Raji (cell line): ENCODE results near the gene LTK.

ENCODE experiments used
- POLR2A ChIP-seq: IDR thresholded peaks from 2 replicates; pipeline ENCODE4 v1.6.1; 2011; ENCODE audit warnings: low read depth, low read length, control low read depth; ENCODE audit not compliant: insufficient read depth

Gene LTK

DNA sequence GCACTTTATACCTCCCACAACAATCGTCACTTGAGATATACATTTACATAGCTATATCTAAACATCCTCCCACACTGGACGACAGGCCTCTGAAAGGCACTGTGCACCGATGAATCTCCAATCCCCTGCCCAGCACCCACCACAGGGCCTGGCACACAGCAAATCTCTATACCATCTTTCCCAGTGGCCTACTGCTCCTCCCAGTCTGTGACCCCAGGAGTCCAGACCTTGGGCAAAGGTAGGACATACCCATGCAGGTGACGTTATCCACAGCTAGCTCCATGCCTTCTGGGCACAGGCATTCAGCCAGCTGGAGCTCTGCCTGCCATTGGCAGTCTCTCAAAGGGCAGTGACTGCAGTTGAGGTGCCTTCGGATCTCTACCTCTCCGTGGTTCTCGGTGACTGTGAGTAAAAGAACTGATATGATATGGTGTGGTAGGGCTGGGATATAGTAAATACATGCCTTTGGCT is 5.8 kb downstream of the LTK start:
- TF ChIP-seq POLR2A = no peak

DNA sequence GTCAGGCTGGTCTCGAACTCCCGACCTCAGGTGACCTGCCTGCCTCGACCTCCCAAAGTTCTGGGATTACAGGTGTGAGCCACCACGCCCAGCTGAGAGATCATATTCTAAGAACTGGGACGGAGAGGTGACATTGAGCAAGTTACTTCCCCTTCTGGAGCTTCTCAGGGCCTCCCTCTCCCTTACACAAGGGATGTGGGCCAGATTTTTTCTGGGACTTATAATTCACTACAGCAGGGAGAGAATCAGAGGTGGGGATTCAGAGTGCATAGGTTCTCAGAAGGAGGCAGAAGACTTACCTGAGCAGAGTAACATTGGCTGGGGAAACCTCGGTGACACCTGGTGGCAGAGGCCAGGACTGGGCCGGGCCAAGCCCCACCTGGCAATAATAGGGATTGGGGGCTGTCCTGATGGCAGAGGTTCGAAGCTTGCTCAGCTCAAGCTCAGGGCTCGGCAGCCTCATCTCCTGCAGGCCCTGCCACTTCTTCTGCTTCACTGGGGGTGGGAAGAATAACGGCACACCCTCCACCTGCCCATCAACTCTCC is 6.8 kb downstream of the LTK start:
- TF ChIP-seq POLR2A = no peak

DNA sequence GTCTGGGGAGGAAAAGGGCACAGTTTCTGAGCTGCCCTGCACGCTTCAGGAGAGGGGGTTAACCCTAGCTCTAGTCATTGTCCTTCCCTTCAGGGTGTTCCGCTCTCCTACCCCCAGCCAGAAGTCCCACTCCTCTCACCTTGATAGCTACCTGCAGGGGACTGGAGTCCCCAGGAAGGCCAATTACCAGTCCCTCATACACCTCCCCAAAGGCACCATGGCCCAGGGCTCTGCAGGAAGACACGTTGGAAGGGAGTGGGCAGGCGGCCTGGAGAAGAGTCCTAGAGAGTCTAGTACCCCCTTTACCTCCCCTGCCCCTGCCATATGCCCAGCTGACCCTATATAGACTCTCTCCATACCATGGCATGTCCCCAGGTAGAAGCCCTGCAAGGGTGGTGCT is 7.9 kb downstream of the LTK start:
- TF ChIP-seq POLR2A = no peak

DNA sequence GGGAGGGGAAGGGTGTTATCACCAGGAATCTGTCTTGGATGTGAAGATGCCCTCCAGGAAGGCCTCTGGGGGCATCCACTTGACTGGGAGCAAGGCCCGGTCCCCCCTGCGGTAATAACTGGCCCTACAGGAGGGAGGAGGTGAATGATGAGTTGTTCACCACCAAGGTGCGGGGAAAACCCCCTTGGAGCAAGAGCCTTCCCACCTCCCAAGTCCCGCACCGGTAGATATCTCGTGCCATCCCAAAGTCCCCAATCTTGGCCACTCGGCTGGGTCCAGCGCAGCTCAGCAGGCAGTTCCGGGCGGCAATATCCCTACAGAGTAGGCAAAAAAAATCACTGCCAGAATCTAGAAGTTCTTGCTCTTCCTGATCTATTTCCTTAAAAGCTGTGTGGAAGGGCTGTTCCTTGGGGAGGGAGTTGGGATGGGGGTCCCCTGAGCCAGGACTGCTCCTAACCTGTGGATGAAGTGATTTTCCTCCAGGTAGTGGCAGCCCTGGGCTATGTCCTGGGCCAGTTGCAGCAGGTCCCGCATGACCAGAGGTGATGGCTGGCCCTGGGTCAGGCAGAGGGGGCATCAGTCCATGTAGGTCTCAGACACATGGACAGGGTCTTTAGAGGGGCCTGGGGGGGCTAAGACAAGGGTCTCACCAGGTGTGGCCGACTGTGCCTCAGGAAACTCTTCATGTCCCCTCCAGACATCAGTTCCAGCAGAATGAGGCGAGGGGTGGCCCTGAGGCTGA is 8.7 kb downstream of the LTK start:
- no peak for TF ChIP-seq POLR2A

- TF ChIP-seq POLR2A = no peak
These were observed 10.0 kb downstream of the LTK start for GRCh38 chr15:41503669-41504010.

GRCh38 chr15:41502795-41503668 is 10.6 kb downstream of the LTK start:
- no peak for TF ChIP-seq POLR2A

DNA sequence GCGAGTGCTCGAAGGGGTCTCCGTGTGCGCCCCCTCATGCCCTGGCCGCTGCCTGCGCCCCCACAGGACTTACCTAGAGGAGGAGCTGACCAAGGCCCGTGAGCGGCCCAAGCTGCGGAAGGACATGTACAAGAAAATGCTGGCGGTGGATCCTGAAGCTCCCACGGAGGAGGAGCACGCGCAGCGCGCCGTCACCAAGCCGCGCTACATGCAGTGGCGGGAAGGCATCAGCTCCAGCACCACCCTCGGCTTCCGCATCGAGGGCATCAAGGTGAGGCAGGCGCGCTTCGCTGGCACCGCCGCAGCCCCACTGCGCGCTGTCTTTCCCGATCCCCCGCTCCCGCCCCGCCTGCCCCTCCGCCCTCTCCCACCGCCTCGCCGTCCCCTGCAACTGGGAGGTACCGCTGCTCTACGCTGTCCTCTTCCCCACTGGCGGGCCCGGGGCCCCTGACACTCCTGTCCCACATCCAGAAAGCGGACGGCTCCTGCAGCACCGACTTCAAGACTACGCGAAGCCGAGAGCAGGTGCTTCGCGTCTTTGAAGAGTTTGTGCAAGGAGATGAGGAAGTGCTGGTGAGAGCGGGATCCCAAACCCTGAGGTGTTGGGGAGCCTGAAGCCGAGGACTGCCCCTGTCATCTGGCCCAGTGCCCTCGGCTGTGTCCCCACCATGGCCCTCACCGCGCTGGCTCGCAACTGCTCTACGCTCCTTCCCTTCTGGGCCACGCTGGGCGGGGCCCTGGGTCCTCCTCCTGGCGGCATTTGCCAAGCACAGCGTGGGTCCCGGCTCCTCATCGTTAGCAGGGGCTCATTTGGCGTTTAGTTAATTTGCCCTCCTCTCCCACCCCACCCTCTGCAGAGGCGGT is 11.5 kb downstream of the LTK start:
- TF ChIP-seq POLR2A = no peak

GRCh38 chr15:41501191-41501917 is 12.3 kb downstream of the LTK start:
- no peak for TF ChIP-seq POLR2A

DNA sequence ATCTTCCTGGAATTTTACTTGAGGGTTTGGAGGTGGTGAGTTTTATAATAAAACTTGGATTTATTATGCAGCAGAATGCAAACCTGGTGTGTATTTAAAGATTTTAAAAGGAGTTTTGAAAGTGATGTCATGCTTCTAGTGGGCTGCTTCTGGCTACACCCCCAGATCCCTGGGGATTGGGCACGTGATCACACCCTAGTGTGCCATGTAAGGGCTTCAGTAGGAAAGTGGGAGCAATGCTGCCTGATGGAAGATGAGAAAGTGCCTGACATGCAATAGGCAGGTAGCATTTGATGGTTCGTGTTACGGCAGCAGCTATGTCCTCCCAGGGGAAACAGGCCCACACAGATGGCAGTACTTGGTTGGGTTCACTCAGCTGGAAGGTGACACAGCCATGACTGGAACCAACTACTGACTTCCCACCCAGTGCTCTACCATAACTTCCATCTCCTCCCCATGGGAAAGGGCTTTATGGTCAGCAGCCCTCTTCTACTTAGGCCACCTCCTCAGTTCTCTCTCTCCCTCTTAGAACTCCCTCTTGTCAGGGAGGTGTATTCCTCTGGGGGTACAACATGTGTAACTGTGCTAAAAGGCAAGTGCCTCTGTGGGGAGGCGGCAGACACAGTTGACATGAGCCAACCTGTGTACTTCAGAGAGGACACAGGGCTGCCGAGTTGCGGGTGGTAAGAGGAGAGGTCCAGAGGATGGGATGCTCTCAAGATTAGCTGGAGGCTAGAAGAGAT is 14.3 kb downstream of the LTK start:
- no peak for TF ChIP-seq POLR2A

GRCh38 chr15:41498657-41499056 is 15.0 kb downstream of the LTK start:
- no peak for TF ChIP-seq POLR2A

GRCh38 chr15:41495736-41496599 is 17.7 kb downstream of the LTK start:
- no peak for TF ChIP-seq POLR2A

DNA sequence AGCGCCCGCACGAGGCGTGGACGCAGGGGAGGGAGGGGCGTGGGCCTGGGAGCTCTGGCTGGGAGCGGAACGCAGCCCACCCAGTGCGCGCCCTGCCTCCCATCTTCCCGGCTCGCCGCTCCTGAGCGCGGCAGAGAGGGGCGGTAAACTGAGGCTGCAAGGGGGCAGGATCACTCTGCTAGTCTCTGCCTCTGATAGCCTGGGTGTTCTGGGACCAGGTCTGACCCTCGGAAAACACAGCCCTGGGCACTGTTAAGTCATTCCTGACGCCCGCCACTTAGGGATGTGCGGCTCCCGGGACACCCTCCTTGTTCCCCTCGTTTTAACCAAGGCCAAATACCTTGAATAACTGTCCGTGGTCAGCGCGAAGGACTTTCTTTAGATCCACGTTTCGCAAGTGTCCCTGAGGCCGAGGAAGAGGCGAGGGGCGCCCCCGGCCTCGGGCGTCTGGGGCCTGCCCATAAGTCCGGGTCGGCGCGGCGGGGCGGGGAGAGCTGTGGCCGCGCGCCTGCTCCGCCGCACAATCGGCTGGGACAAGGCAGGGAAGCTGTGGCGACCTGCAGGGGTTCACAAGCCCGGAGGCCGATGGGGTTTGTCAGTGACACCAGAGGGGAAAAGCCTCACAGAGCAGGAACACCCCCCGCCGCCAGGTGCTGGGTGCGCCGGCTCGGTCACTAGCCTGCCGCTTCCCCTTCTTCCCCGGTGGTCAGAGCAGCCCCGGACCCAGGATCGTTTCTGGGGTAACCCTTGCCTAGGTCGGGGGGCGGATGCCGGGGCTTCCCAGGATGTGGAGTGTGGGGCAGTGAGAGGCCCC is 18.5 kb downstream of the LTK start:
- no peak for TF ChIP-seq POLR2A
